HepG2 (cell line): Measurements from ENCODE around the gene CALML5. TPM values are rescaled to one million over a fixed set of nuclear protein-coding genes. Genes with fewer than 3 reads are reported as not detected.
A peak's percentile ranks its signal among the peaks of the same experiment; 100 is the strongest.

ENCODE experiments used
- AKNA ChIP-seq: sonication (generic); formaldehyde crosslinking; IDR thresholded peaks from 2 replicates; pipeline ENCODE4 v1.4.0; 2020; ENCODE audit warnings: missing genetic modification reagents, borderline replicate concordance
- DZIP1 ChIP-seq: sonication (generic); formaldehyde crosslinking; IDR thresholded peaks from 2 replicates; pipeline ENCODE4 v1.5.0; 2020; ENCODE audit warnings: mild to moderate bottlenecking, missing genetic modification reagents
- HCFC1 ChIP-seq: fragments of 150-350 bp; IDR thresholded peaks from 2 replicates; pipeline ENCODE4 v1.6.1; 2014; ENCODE audit warnings: low read depth, low read length
- KLF12 ChIP-seq: sonication (generic); formaldehyde crosslinking; IDR thresholded peaks from 2 replicates; pipeline ENCODE4 v1.4.0; 2020; ENCODE audit warnings: missing genetic modification reagents, borderline replicate concordance
- KLF16 ChIP-seq, 2 experiments: sonication (generic) in 1 of 2; formaldehyde crosslinking in 1 of 2; IDR thresholded peaks; 2 replicates each; pipeline versions ENCODE4 v1.6.1 to v1.8.0; 2016 to 2023; ENCODE audit warnings: missing genetic modification reagents in 2 of 2, missing compliant biosample characterization in 1 of 2
- PLRG1 ChIP-seq: fragments of 450-650 bp; conservative IDR thresholded peaks from 2 replicates; pipeline ENCODE4 v1.6.1; 2016
- RAD51 ChIP-seq: fragments of 450-650 bp; IDR thresholded peaks from 2 replicates; pipeline ENCODE4 v1.6.1; 2016; ENCODE audit warnings: borderline replicate concordance
- TCF7L2 ChIP-seq: IDR thresholded peaks from 2 replicates; pipeline ENCODE4 v1.6.1; 2011; ENCODE audit warnings: mild to moderate bottlenecking, low read depth, low read length, moderate library complexity
- TFDP1 ChIP-seq: IDR thresholded peaks from 2 replicates; pipeline ENCODE4 v1.6.1; 2016; ENCODE audit warnings: missing compliant biosample characterization, missing genetic modification reagents, borderline replicate concordance
- YEATS4 ChIP-seq: sonication (generic); formaldehyde crosslinking; IDR thresholded peaks from 2 replicates; pipeline ENCODE4 v1.4.0; 2020; ENCODE audit warnings: missing genetic modification reagents, borderline replicate concordance
- ZBTB8A ChIP-seq: sonication (generic); formaldehyde crosslinking; IDR thresholded peaks from 2 replicates; pipeline ENCODE4 v1.4.0; 2020; ENCODE audit warnings: mild to moderate bottlenecking, low read depth, missing genetic modification reagents, borderline replicate concordance
- ZFAT ChIP-seq: sonication (generic); formaldehyde crosslinking; conservative IDR thresholded peaks from 2 replicates; pipeline ENCODE4 v1.8.1; 2023; ENCODE audit warnings: missing genetic modification reagents, inconsistent platforms
- ZFP62 ChIP-seq: sonication (generic); formaldehyde crosslinking; IDR thresholded peaks from 2 replicates; pipeline ENCODE4 v1.4.0; 2020; ENCODE audit warnings: missing genetic modification reagents
- ZFX ChIP-seq: sonication (generic); formaldehyde crosslinking; IDR thresholded peaks from 2 replicates; pipeline ENCODE4 v1.4.0; 2020; ENCODE audit warnings: mild to moderate bottlenecking, low read depth, missing genetic modification reagents, moderate library complexity
- ZNF143 ChIP-seq: sonication (generic); formaldehyde crosslinking; IDR thresholded peaks from 2 replicates; pipeline ENCODE4 v1.4.0; 2020; ENCODE audit warnings: missing genetic modification reagents
- ZNF20 ChIP-seq: sonication (generic); formaldehyde crosslinking; IDR thresholded peaks from 2 replicates; pipeline ENCODE4 v1.4.0; 2020; ENCODE audit warnings: mild to moderate bottlenecking, moderate library complexity, missing genetic modification reagents
- ZNF333 ChIP-seq: sonication (generic); formaldehyde crosslinking; IDR thresholded peaks from 2 replicates; pipeline ENCODE4 v1.4.0; 2020; ENCODE audit warnings: mild to moderate bottlenecking, missing genetic modification reagents, borderline replicate concordance
- polyA plus RNA-seq, 8 experiments: library from polyadenylated mRNA; depleted of rRNA in 3 of 8; stranded (reverse) in 7 of 8; unstranded in 1 of 8; fragments of >200 nt; fragmentation: Illumina TruSeq in 4 of 8; extraction: Trizol in 4 of 8; gene quantifications; 2 replicates each; pipeline versions ENCODE4 v1.2.1 to v1.2.3, GENCODE V29; 2011 to 2016; ENCODE audit warnings: low read depth in 4 of 8, missing spikeins in 1 of 8, mixed read lengths in 1 of 8; ENCODE audit not compliant: insufficient read depth in 1 of 8
- total RNA-seq, 5 experiments: library from RNA; depleted of rRNA; stranded (reverse); fragments of >200 nt; fragmentation: Illumina TruSeq; extraction: Trizol; gene quantifications; 2 replicates each; pipeline ENCODE4 v1.2.3, GENCODE V29; 2016; ENCODE audit warnings: low read depth in 1 of 5
- TF ChIP-seq, protein P1 (sequence below): IDR thresholded peaks from 2 replicates; pipeline ENCODE4 v1.6.1; 2012; ENCODE audit warnings: inconsistent platforms
- TF ChIP-seq, protein P2 (sequence below): sonication (generic); formaldehyde crosslinking; IDR thresholded peaks from 2 replicates; pipeline ENCODE4 v1.5.1; 2020; ENCODE audit warnings: missing genetic modification reagents, mild to moderate bottlenecking, borderline replicate concordance

CALML5 gene
- total and polyA plus RNA-seq, 2 of the 13 experiments (the other 11 are each of a cell fraction or from before 2014, with no cell fraction given), result not detected

DNA sequence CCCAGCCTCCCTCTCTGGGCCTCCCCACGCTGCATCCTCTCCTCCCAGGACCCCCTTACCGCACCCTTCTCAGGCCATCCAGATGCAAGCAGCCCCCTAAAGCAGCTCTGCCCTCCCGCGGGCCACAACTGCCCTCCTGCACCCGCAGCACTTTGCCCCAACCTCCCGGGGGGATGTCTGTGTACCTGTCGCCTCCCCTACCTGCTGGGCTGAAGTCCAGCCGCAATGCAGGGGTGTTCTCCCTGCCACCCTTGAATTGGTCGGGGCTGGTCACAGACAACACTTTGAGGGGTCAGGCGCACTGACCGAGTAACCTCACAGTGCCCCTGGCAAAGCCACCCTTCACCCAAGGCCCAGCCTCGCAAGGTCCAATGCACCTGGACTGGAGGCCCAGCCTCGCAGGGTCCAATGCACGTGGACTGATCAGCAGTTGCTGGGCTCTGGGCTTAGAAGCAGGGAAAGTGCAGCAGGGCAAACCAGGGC lies 8.3 kb upstream of the CALML5 start (continued):
- TF ChIP-seq, protein P1, sequence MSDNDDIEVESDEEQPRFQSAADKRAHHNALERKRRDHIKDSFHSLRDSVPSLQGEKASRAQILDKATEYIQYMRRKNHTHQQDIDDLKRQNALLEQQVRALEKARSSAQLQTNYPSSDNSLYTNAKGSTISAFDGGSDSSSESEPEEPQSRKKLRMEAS, result peak; percentile 84
- TF ChIP-seq, protein P2, sequence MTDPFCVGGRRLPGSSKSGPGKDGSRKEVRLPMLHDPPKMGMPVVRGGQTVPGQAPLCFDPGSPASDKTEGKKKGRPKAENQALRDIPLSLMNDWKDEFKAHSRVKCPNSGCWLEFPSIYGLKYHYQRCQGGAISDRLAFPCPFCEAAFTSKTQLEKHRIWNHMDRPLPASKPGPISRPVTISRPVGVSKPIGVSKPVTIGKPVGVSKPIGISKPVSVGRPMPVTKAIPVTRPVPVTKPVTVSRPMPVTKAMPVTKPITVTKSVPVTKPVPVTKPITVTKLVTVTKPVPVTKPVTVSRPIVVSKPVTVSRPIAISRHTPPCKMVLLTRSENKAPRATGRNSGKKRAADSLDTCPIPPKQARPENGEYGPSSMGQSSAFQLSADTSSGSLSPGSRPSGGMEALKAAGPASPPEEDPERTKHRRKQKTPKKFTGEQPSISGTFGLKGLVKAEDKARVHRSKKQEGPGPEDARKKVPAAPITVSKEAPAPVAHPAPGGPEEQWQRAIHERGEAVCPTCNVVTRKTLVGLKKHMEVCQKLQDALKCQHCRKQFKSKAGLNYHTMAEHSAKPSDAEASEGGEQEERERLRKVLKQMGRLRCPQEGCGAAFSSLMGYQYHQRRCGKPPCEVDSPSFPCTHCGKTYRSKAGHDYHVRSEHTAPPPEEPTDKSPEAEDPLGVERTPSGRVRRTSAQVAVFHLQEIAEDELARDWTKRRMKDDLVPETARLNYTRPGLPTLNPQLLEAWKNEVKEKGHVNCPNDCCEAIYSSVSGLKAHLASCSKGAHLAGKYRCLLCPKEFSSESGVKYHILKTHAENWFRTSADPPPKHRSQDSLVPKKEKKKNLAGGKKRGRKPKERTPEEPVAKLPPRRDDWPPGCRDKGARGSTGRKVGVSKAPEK (CRISPR knock-in tag), result no peak
- TF ChIP-seq TFDP1 (CRISPR knock-in tag), result peak; percentile 46; the same call in 1 of the 2 replicates
- no peak for TF ChIP-seq ZFAT (CRISPR knock-in tag)
- TF ChIP-seq ZNF20 (CRISPR knock-in tag), result no peak
- 0 out of 2 replicates have a peak, but pooled peaks have one; percentile 31 for TF ChIP-seq ZFX (CRISPR knock-in tag)
- TF ChIP-seq KLF12 (CRISPR knock-in tag), result no peak
- TF ChIP-seq ZNF333 (CRISPR knock-in tag), result no peak
- no peak for TF ChIP-seq TCF7L2
- TF ChIP-seq YEATS4, result no peak
- TF ChIP-seq ZNF143 (CRISPR knock-in tag), result no peak
- no peak for TF ChIP-seq RAD51
- no peak for TF ChIP-seq ZFP62 (CRISPR knock-in tag)
- TF ChIP-seq AKNA (CRISPR knock-in tag), result no peak
- no peak for TF ChIP-seq KLF16 (CRISPR knock-in tag; IDR thresholded peaks at IDR 0.05)
- TF ChIP-seq ZBTB8A (CRISPR knock-in tag), result no peak
- TF ChIP-seq PLRG1, result no peak
- no peak for TF ChIP-seq HCFC1
- no peak for TF ChIP-seq DZIP1 (CRISPR knock-in tag)
